CD4-positive, alpha-beta memory T cell (primary cell): ENCODE data around the gene PDE2A. TPM values are rescaled to one million over a fixed set of nuclear protein-coding genes. Genes with fewer than 3 reads are reported as not detected.
A peak's percentile ranks its signal among the peaks of the same experiment; 100 is the strongest.

Experiments
- CTCF ChIA-PET: fragments of 350-600 bp; sonication (Branson Sonifier 250); formaldehyde crosslinking; loops from one replicate; lab custom pipeline; 2021; ENCODE audit warnings: inconsistent platforms; ENCODE audit not compliant: partially characterized antibody; lab: Charles Lee
- POLR2A ChIA-PET: fragments of 350-600 bp; sonication (Branson Sonifier 250); formaldehyde crosslinking; loops from one replicate; lab custom pipeline; 2021; ENCODE audit not compliant: partially characterized antibody; lab: Charles Lee
- DNase-seq, 5 donors: peaks; one replicate each; pipeline versions ENCODE4 v3.0.0 to v3.0.0-alpha.2; 2020 to 2022; ENCODE audit warnings: mixed read lengths in 1 of 5
- H3K27ac ChIP-seq: one replicate; pipeline ENCODE4 v1.7.0; 2013; ENCODE audit warnings: low read depth, low read length
- H3K27me3 ChIP-seq: 2 replicates; pipeline ENCODE4 v1.7.0; 2013; ENCODE audit warnings: mild to moderate bottlenecking, low read length, moderate library complexity; ENCODE audit not compliant: insufficient read depth
- H3K36me3 ChIP-seq: 2 replicates; pipeline ENCODE4 v1.7.0; 2013; ENCODE audit warnings: mild to moderate bottlenecking, low read length, moderate library complexity; ENCODE audit not compliant: insufficient read depth
- H3K4me1 ChIP-seq: 2 replicates; pipeline ENCODE4 v1.7.0; 2013; ENCODE audit warnings: mild to moderate bottlenecking, low read length, moderate library complexity; ENCODE audit not compliant: insufficient read depth
- H3K4me3 ChIP-seq, 2 donors: one replicate each; pipeline ENCODE4 v1.7.0; 2013; ENCODE audit warnings: low read length in 2 of 2, mild to moderate bottlenecking in 1 of 2
- H3K9me3 ChIP-seq, 2 donors: one replicate each; pipeline ENCODE4 v1.7.0; 2013; ENCODE audit warnings: low read length in 2 of 2, control low read depth in 1 of 2; ENCODE audit not compliant: control insufficient read depth in 1 of 2
- H3K27ac Mint-ChIP-seq, 7 donors: one replicate each; pipeline ENCODE4 v1.8.0; 2020 to 2021; ENCODE audit warnings: mixed read lengths in 7 of 7, mild to moderate bottlenecking in 6 of 7, inconsistent platforms in 3 of 7, moderate library complexity in 3 of 7
- H3K27me3 Mint-ChIP-seq, 2 donors: one replicate each; pipeline ENCODE4 v1.8.0; 2020 to 2021; ENCODE audit warnings: mixed read lengths in 2 of 2
- H3K36me3 Mint-ChIP-seq, 2 donors: one replicate each; pipeline ENCODE4 v1.8.0; 2020 to 2021; ENCODE audit warnings: mixed read lengths in 2 of 2, inconsistent platforms in 1 of 2, mild to moderate bottlenecking in 1 of 2
- H3K4me1 Mint-ChIP-seq, 4 donors: one replicate each; pipeline ENCODE4 v1.8.0; 2020 to 2021; ENCODE audit warnings: mixed read lengths in 4 of 4, mild to moderate bottlenecking in 1 of 4
- H3K4me3 Mint-ChIP-seq, 8 donors: one replicate each; pipeline ENCODE4 v1.8.0; 2020 to 2021; ENCODE audit warnings: mixed read lengths in 8 of 8, mild to moderate bottlenecking in 7 of 8, moderate library complexity in 6 of 8, inconsistent platforms in 3 of 8
- H3K9me3 Mint-ChIP-seq, 8 donors: one replicate each; pipeline ENCODE4 v1.8.0; 2020 to 2021; ENCODE audit warnings: mixed read lengths in 8 of 8, mild to moderate bottlenecking in 5 of 8, inconsistent platforms in 3 of 8, moderate library complexity in 1 of 8
- intact Hi-C: fragments of 100-400 bp; cut with micrococcal nuclease; formaldehyde crosslinking; loops from one replicate; pipeline ENCODE4 v1.15.1; 2023
- polyA plus RNA-seq, 2 donors: library from polyadenylated mRNA; unstranded; fragments of 300-500 nt; fragmentation: Illumina TruSeq; gene quantifications; one replicate each; pipeline ENCODE4 v1.2.3, GENCODE V29; 2021
- total RNA-seq, 2 experiments: library from RNA; stranded (reverse); gene quantifications; one replicate each; pipeline ENCODE4 v1.2.3, GENCODE V29; 2021

Gene PDE2A
- total and polyA plus RNA-seq, 4 experiments from 2014 or later: 0.11 to 1.7 (median 0.98) TPM

GRCh38 chr11:72594493-72595291, 79.5 kb downstream of the PDE2A start:
- peaks cover 3% of the 10 kb centered on the region for H3K27me3 ChIP-seq
- POLR2A ChIA-PET: no interaction called here

GRCh38 chr11:72592698-72593495, 81.3 kb downstream of the PDE2A start:
- ChIA-PET CTCF (interaction anchor here (0.9 to 1.8 kb wide), 2 partner anchors 49 to 91 kb away, joined by 3 to 5 read pairs; no protein-coding TSS in a partner anchor), POLR2A (interaction anchor here (0.7 kb wide), 1 partner anchor 9 kb away, joined by 3 read pairs; no protein-coding TSS in a partner anchor)
- H3K27me3 Mint-ChIP-seq: peaks cover 33 to 40% of the 10 kb centered on the region in 2 donors
- no peak overlapping the region for H3K4me3 Mint-ChIP-seq
- H3K9me3 ChIP-seq: no peaks in the 10 kb centered on the region
- H3K27ac Mint-ChIP-seq: peak overlapping the region in 1 of 7 donors; percentile 1
- H3K4me1 ChIP-seq: peaks cover 25% of the 10 kb centered on the region
- H3K4me1 Mint-ChIP-seq: peaks cover 14 to 38% (median 19%) of the 10 kb centered on the region in 4 donors
- no peak overlapping the region for H3K27ac ChIP-seq
- intact Hi-C loops: no loop called here
- H3K27me3 ChIP-seq: peaks cover 11% of the 10 kb centered on the region
- DNase-seq: no peak
- H3K36me3 Mint-ChIP-seq: peaks cover 0 to 9% of the 10 kb centered on the region in 2 donors
- no peaks in the 10 kb centered on the region for H3K36me3 ChIP-seq
- peaks cover 0 to 3% (median 0%) of the 10 kb centered on the region in 8 donors for H3K9me3 Mint-ChIP-seq
- no peak overlapping the region for H3K4me3 ChIP-seq

More at GRCh38 chr11:72594493-72595291, 79.5 kb downstream of the PDE2A start:
- Histone ChIP-seq H3K27ac (no peak overlapping the region), H3K4me3 (no peak overlapping the region), H3K9me3 (no peaks in the 10 kb centered on the region), H3K36me3 (no peaks in the 10 kb centered on the region), H3K4me1 (peaks cover 21% of the 10 kb centered on the region)
- Mint-ChIP-seq H3K27me3 (peaks cover 23 to 26% of the 10 kb centered on the region in 2 donors), H3K4me1 (peaks cover 11 to 27% (median 16%) of the 10 kb centered on the region in 4 donors), H3K9me3 (peaks cover 0 to 3% (median 0%) of the 10 kb centered on the region in 8 donors), H3K4me3 (no peak overlapping the region), H3K27ac (peak overlapping the region in 1 of 7 donors; percentile 72), H3K36me3 (no peaks in the 10 kb centered on the region)
- CTCF ChIA-PET: interaction anchor here (1.2 kb wide), 1 partner anchor 9 kb away, joined by 3 read pairs; no protein-coding TSS in a partner anchor
- intact Hi-C loops: no loop called here
- DNase-seq: no peak

GRCh38 chr11:72591785-72592502, 82.3 kb downstream of the PDE2A start:
- Histone ChIP-seq H3K27ac (no peak overlapping the region), H3K36me3 (no peaks in the 10 kb centered on the region), H3K4me3 (no peak overlapping the region), H3K4me1 (peaks cover 25% of the 10 kb centered on the region), H3K9me3 (no peaks in the 10 kb centered on the region), H3K27me3 (peaks cover 11% of the 10 kb centered on the region)
- intact Hi-C loops: no loop called here
- H3K4me1 Mint-ChIP-seq: peaks cover 15 to 48% (median 19%) of the 10 kb centered on the region in 4 donors
- H3K4me3 Mint-ChIP-seq: peak overlapping the region in 3 of 8 donors; percentile 25 to 57 (median 46)
- H3K36me3 Mint-ChIP-seq: peaks cover 0 to 17% of the 10 kb centered on the region in 2 donors
- H3K9me3 Mint-ChIP-seq: peaks cover 0 to 3% (median 0%) of the 10 kb centered on the region in 8 donors
- ChIA-PET POLR2A (interaction anchor here (0.7 kb wide), 1 partner anchor 9 kb away, joined by 3 read pairs; no protein-coding TSS in a partner anchor), CTCF (interaction anchor here (0.9 to 1.8 kb wide), 2 partner anchors 49 to 92 kb away, joined by 3 to 5 read pairs; no protein-coding TSS in a partner anchor)
- peak; percentile 40 to 80 (median 46) for DNase-seq
- peaks cover 38 to 47% of the 10 kb centered on the region in 2 donors for H3K27me3 Mint-ChIP-seq
- peak overlapping the region in 5 of 7 donors; percentile 36 to 83 (median 48) for H3K27ac Mint-ChIP-seq

- no peak overlapping the region for H3K4me3 ChIP-seq
- intact Hi-C loops: no loop called here
- Mint-ChIP-seq H3K27ac (peak overlapping the region in 2 of 7 donors; percentile 40 to 48), H3K4me3 (peak overlapping the region in 4 of 8 donors; percentile 36 to 68 (median 56)), H3K27me3 (peaks cover 38 to 50% of the 10 kb centered on the region in 2 donors), H3K9me3 (peaks cover 0 to 3% (median 0%) of the 10 kb centered on the region in 8 donors), H3K36me3 (peaks cover 0 to 19% of the 10 kb centered on the region in 2 donors), H3K4me1 (peaks cover 16 to 52% (median 20%) of the 10 kb centered on the region in 4 donors)
- ChIA-PET POLR2A (no interaction called here), CTCF (no interaction called here)
- DNase-seq: no peak
- peaks cover 11% of the 10 kb centered on the region for H3K27me3 ChIP-seq
- no peaks in the 10 kb centered on the region for H3K9me3 ChIP-seq
- peaks cover 28% of the 10 kb centered on the region for H3K4me1 ChIP-seq
- H3K27ac ChIP-seq: no peak overlapping the region
- no peaks in the 10 kb centered on the region for H3K36me3 ChIP-seq
These were observed 83.2 kb downstream of the PDE2A start for GRCh38 chr11:72591023-72591422.

GRCh38 chr11:72589802-72590761, 84.1 kb downstream of the PDE2A start:
- Histone ChIP-seq H3K9me3 (no peaks in the 10 kb centered on the region), H3K36me3 (no peaks in the 10 kb centered on the region), H3K27me3 (peaks cover 11% of the 10 kb centered on the region), H3K27ac (no peak overlapping the region), H3K4me3 (no peak overlapping the region), H3K4me1 (peaks cover 37% of the 10 kb centered on the region)
- peak; percentile 40 to 68 (median 45) for DNase-seq
- POLR2A ChIA-PET: no interaction called here
- H3K36me3 Mint-ChIP-seq: peaks cover 0 to 19% of the 10 kb centered on the region in 2 donors
- CTCF ChIA-PET: interaction anchor here (0.9 to 2.2 kb wide), 4 partner anchors 9 to 94 kb away, joined by 3 to 8 read pairs (median 3); no protein-coding TSS in a partner anchor
- H3K4me1 Mint-ChIP-seq: peaks cover 22 to 61% (median 29%) of the 10 kb centered on the region in 4 donors
- H3K27ac Mint-ChIP-seq: no peak overlapping the region
- H3K9me3 Mint-ChIP-seq: peaks cover 0 to 2% (median 0%) of the 10 kb centered on the region in 8 donors
- intact Hi-C loops: loop anchor here (1.0 to 5.0 kb wide), 2 partner anchors 93 to 118 kb away; no protein-coding TSS in a partner anchor
- peak overlapping the region; percentile 35 to 88 (median 74) for H3K4me3 Mint-ChIP-seq
- H3K27me3 Mint-ChIP-seq: peaks cover 38 to 54% of the 10 kb centered on the region in 2 donors
